ENCODE measurements around the gene GATM.
"Not testable (repeated sequence)": the region's sequence is repeated elsewhere in the genome, so short reads cannot be mapped to it uniquely, and the experiment has no call there.

GATM gene

GRCh38 chr15:45387380-45388007 lies 9.2 kb upstream of the GATM start:
- no peak for DNase-seq

GRCh38 chr15:45386974-45387373 lies 8.6 kb upstream of the GATM start:
- DNase-seq: no peak

GRCh38 chr15:45386420-45386819 lies 8.1 kb upstream of the GATM start:
- DNase-seq: no peak

GRCh38 chr15:45385590-45385989 lies 7.2 kb upstream of the GATM start:
- no peak for DNase-seq

GRCh38 chr15:45384700-45385099 lies 6.4 kb upstream of the GATM start:
- no peak for DNase-seq

GRCh38 chr15:45378913-45379262 lies 544 bp upstream of the GATM start:
- DNase-seq: peak in 1 of 2 experiments; percentile 24

GRCh38 chr15:45377609-45378148 lies 665 bp downstream of the GATM start:
- DNase-seq: peak; percentile 33 to 78

- peak; percentile 31 to 62 for DNase-seq
Measured at GRCh38 chr15:45376967-45377608, 1.3 kb downstream of the GATM start.

GRCh38 chr15:45376300-45376928 lies 1.9 kb downstream of the GATM start:
- no peak for DNase-seq

- no peak for DNase-seq
Measured at GRCh38 chr15:45375836-45376235, 2.5 kb downstream of the GATM start.

- DNase-seq: no peak
Measured at GRCh38 chr15:45373976-45374375, 4.4 kb downstream of the GATM start.

GRCh38 chr15:45372041-45372995 lies 6.0 kb downstream of the GATM start:
- DNase-seq: no peak

- no peak for DNase-seq
Measured at GRCh38 chr15:45371546-45371945, 6.8 kb downstream of the GATM start.

GRCh38 chr15:45370042-45370441 lies 8.3 kb downstream of the GATM start:
- not testable (repeated sequence) for DNase-seq

GRCh38 chr15:45367222-45367621 lies 11.1 kb downstream of the GATM start:
- DNase-seq: not testable (repeated sequence)

- no peak for DNase-seq
Measured at GRCh38 chr15:45364271-45364670, 14.1 kb downstream of the GATM start.

- no peak for DNase-seq
Measured at GRCh38 chr15:45363801-45364200, 14.5 kb downstream of the GATM start.

- DNase-seq: no peak
Measured at GRCh38 chr15:45363334-45363733, 15.0 kb downstream of the GATM start.

- DNase-seq: no peak
Measured at GRCh38 chr15:45362419-45362818, 15.9 kb downstream of the GATM start.

GRCh38 chr15:45361878-45362277 lies 16.5 kb downstream of the GATM start:
- no peak for DNase-seq

- no peak for DNase-seq
Measured at GRCh38 chr15:45355860-45356259, 22.5 kb downstream of the GATM start.

- no peak for DNase-seq
Measured at GRCh38 chr15:45354711-45355110, 23.6 kb downstream of the GATM start.

- DNase-seq: no peak
Measured at GRCh38 chr15:45351227-45351626, 27.1 kb downstream of the GATM start.

Data from NCI-H446 (cell line).